Stimulated activated CD4-positive, alpha-beta T cell treated with anti-CD3 and anti-CD28 coated beads, Interleukin-2, amount 100 ng/mL, for 24 hours (primary cell): ENCODE measurements around the gene COL28A1.

ENCODE experiments used
- DNase-seq, 2 donors: peaks; one replicate each; pipeline ENCODE4 v3.0.0-alpha.2; 2020

COL28A1 gene

GRCh38 chr7:7323352-7323751 lies 212.3 kb downstream of the COL28A1 start:
- no peak for DNase-seq

GRCh38 chr7:7321681-7322080 lies 214.0 kb downstream of the COL28A1 start:
- no peak for DNase-seq

- no peak for DNase-seq
Observed at GRCh38 chr7:7318601-7319000, 217.1 kb downstream of the COL28A1 start.

DNA sequence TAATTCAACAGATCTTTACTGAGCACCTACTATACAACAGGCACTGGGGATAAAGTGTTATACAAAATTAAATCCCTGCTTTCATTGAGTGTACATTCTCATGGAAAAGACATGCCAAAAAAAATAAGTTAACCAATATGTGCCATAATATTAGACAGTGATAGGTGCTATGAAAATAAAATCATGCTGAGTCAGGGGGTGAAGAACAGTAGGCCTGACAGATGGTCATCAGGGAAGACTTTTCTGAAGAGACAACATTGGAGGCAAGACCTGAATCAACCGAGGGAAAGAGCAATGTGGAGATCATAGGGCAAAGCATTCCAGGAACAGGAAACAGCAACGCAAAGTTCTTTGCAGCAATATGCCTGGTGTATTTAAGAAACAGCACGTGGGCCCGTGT lies 217.8 kb downstream of the COL28A1 start:
- DNase-seq: no peak

GRCh38 chr7:7315851-7316250 lies 219.8 kb downstream of the COL28A1 start:
- no peak for DNase-seq

DNA sequence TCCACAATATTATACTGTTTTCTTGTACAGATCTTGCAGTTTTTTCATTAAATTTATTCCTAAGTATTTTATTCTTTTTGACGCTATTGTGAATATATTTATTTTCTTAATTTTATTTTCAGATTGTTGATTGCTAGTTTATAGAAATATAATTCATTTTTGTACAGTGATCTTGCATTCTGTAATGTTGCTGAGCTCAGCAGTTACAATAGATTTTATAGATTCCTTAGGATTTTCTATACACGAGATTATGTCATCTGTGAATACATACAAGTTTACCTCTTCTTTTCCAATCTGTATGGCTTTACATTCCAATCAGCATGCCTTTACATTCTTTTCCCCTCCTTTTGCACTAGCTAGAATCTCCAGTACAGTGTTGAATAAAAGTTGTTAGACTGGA lies 223.3 kb downstream of the COL28A1 start:
- no peak for DNase-seq

DNA sequence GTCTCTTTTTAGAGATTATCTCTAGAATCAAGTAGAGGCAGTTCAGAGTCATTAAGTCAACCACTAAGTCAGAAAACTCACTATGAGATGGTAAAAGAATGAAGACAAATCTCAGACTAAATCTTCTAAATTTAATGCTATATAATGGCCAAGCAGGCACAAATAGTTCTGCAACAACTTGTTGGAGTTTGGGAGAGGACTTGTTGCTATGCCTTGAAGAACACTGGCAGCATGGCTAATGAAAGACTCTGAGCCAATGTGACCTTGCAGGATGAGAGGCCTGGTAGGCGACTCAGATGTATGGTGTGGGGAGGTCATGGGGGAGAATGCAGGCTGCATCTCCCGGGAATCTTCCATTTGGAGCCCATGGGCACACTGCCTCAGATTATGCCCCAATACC lies 224.7 kb downstream of the COL28A1 start:
- no peak for DNase-seq

GRCh38 chr7:7309203-7309602 lies 226.5 kb downstream of the COL28A1 start:
- no peak for DNase-seq
